KMS-11 (cell line): ENCODE measurements around the gene MID1.

ENCODE experiments used
- H2AFZ ChIP-seq: fragments of 200-600 bp; sonication (generic); 2 replicates; pipeline ENCODE4 v1.6.1; 2016; ENCODE audit warnings: antibody characterized with exemption, mixed run types, low read depth
- H3K27ac ChIP-seq: fragments of 200-600 bp; sonication (generic); 2 replicates; pipeline ENCODE4 v1.6.1; 2016; ENCODE audit warnings: mild to moderate bottlenecking, mixed run types
- H3K27me3 ChIP-seq: fragments of 200-600 bp; sonication (generic); 2 replicates; pipeline ENCODE4 v1.6.1; 2017; ENCODE audit warnings: mild to moderate bottlenecking, low read depth, mixed run types, moderate library complexity; ENCODE audit not compliant: insufficient read depth
- H3K36me3 ChIP-seq: fragments of 200-600 bp; sonication (generic); 2 replicates; pipeline ENCODE4 v1.6.1; 2017; ENCODE audit warnings: mild to moderate bottlenecking, mixed run types; ENCODE audit not compliant: insufficient read depth
- H3K4me1 ChIP-seq: fragments of 200-600 bp; sonication (generic); 2 replicates; pipeline ENCODE4 v1.6.1; 2016; ENCODE audit warnings: mild to moderate bottlenecking, low read depth, mixed run types; ENCODE audit not compliant: poor library complexity, severe bottlenecking
- H3K4me2 ChIP-seq: fragments of 200-600 bp; sonication (generic); 2 replicates; pipeline ENCODE4 v1.7.0; 2016; ENCODE audit warnings: mild to moderate bottlenecking, mixed run types
- H3K4me3 ChIP-seq: fragments of 200-600 bp; sonication (generic); IDR thresholded peaks from 2 replicates; pipeline ENCODE4 v1.6.1; 2017; ENCODE audit warnings: low read depth, low read length, mixed read lengths; ENCODE audit not compliant: insufficient read depth
- H3K79me2 ChIP-seq: fragments of 200-600 bp; sonication (generic); 2 replicates; pipeline ENCODE4 v1.6.1; 2016; ENCODE audit warnings: low read depth, mixed run types; ENCODE audit not compliant: insufficient read depth
- H3K9ac ChIP-seq: fragments of 200-600 bp; sonication (generic); 2 replicates; pipeline ENCODE4 v1.6.1; 2016; ENCODE audit warnings: mild to moderate bottlenecking, mixed run types
- H4K20me1 ChIP-seq: fragments of 200-600 bp; sonication (generic); 2 replicates; pipeline ENCODE4 v1.6.1; 2016; ENCODE audit warnings: mild to moderate bottlenecking, mixed run types; ENCODE audit not compliant: insufficient read depth
- TF ChIP-seq, protein P1 (sequence below): fragments of 200-600 bp; sonication (generic); conservative IDR thresholded peaks from 2 replicates; pipeline ENCODE4 v1.6.1; 2017; ENCODE audit warnings: low read depth, mild to moderate bottlenecking, antibody characterized with exemption, low read length, moderate library complexity, mixed read lengths

The MID1 gene

DNA sequence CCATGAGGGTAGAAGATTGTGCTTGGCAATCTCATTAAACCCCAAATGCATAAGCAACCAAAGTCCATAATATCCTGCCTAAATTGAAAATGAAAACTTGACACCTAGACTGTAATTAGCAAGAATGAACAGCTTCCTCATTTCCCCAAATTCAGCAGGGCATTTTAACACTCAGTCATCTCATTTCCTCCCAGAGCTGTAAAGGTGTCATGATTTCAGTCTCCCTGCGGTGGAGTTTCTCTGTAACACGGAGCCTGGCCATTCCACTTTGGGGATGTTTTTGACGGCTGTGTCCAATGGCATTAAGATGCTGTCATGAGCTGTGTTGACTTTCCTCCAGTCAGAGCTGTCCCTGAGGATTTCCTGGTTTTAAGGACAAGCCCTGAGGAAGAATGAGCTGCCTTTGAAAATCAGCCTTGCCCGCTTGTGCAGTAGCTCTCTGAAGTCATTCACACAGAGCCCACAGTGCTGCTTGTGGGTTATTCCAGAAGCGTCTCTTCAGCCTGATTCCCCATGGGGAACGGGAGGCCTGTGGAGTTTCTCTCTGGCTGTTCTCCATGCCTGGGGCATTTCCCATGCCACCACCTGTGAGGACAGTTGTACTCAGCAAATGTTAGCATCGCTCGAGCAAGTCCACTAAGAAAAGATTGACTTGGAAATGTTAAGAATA lies 187.0 kb downstream of the MID1 start:
- H3K27me3 ChIP-seq: no peaks in the 10 kb centered on the region
- no peak overlapping the region for H3K4me2 ChIP-seq
- no peak overlapping the region for H3K27ac ChIP-seq

DNA sequence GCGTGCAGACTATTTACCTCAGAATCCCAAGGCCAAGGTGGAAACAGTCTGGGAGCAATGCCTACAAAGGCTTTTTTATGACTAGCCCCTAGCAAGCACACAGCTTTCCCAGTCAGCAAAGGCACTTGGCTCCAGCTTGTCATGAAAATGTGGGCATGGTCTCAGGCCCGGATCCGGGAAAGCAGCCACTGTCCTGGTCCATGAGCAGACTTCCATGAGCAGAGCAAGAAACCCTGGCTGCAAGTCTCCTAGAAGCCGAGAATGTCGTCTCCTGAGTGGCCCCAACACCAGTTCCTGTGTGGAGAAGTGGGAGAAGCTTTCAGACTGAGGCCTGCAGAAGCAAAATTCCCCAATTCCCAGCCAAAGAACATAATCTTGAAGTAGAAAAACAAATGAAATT lies 190.5 kb downstream of the MID1 start:
- H3K4me2 ChIP-seq: no peak overlapping the region
- H3K4me3 ChIP-seq: no peak overlapping the region
- H3K36me3 ChIP-seq: no peaks in the 10 kb centered on the region
- no peaks in the 10 kb centered on the region for H3K4me1 ChIP-seq
- TF ChIP-seq, protein P1, sequence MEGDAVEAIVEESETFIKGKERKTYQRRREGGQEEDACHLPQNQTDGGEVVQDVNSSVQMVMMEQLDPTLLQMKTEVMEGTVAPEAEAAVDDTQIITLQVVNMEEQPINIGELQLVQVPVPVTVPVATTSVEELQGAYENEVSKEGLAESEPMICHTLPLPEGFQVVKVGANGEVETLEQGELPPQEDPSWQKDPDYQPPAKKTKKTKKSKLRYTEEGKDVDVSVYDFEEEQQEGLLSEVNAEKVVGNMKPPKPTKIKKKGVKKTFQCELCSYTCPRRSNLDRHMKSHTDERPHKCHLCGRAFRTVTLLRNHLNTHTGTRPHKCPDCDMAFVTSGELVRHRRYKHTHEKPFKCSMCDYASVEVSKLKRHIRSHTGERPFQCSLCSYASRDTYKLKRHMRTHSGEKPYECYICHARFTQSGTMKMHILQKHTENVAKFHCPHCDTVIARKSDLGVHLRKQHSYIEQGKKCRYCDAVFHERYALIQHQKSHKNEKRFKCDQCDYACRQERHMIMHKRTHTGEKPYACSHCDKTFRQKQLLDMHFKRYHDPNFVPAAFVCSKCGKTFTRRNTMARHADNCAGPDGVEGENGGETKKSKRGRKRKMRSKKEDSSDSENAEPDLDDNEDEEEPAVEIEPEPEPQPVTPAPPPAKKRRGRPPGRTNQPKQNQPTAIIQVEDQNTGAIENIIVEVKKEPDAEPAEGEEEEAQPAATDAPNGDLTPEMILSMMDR: no peak
- H3K27me3 ChIP-seq: no peaks in the 10 kb centered on the region
- no peak overlapping the region for H3K9ac ChIP-seq
- H2AFZ ChIP-seq: no peak overlapping the region
- no peak overlapping the region for H3K27ac ChIP-seq
- no peaks in the 10 kb centered on the region for H4K20me1 ChIP-seq
- H3K79me2 ChIP-seq: no peaks in the 10 kb centered on the region

More for the DNA sequence above, 187.0 kb downstream of the MID1 start:
- no peaks in the 10 kb centered on the region for H3K36me3 ChIP-seq
- TF ChIP-seq, protein P1: no peak
- H2AFZ ChIP-seq: no peak overlapping the region
- no peaks in the 10 kb centered on the region for H3K4me1 ChIP-seq
- H3K4me3 ChIP-seq: no peak overlapping the region
- H3K79me2 ChIP-seq: no peaks in the 10 kb centered on the region
- no peaks in the 10 kb centered on the region for H4K20me1 ChIP-seq
- no peak overlapping the region for H3K9ac ChIP-seq

DNA sequence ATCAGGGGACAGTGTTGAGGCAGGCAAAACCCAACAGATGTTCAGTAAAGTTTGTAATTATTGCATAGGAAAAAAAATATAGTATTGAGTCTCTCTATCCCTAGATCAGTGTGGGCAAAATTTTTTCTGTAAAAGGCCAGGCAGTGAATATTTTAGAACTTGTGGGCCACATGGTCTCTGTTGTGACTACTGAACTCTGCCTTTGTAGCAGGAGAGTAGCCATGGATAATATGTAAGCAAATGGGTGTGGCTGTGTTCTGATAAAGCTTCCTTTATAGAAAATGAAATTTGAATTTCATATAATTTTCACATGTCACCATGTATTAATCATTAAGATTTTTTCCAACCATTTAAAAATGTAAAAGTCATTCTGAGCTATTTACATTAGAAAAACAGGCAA lies 193.1 kb downstream of the MID1 start:
- TF ChIP-seq, protein P1: no peak
- no peaks in the 10 kb centered on the region for H4K20me1 ChIP-seq
- no peaks in the 10 kb centered on the region for H3K79me2 ChIP-seq
- H3K9ac ChIP-seq: no peak overlapping the region
- H3K36me3 ChIP-seq: no peaks in the 10 kb centered on the region
- H3K27me3 ChIP-seq: no peaks in the 10 kb centered on the region
- no peak overlapping the region for H3K4me2 ChIP-seq
- no peak overlapping the region for H2AFZ ChIP-seq
- no peak overlapping the region for H3K27ac ChIP-seq
- no peaks in the 10 kb centered on the region for H3K4me1 ChIP-seq
- no peak overlapping the region for H3K4me3 ChIP-seq

DNA sequence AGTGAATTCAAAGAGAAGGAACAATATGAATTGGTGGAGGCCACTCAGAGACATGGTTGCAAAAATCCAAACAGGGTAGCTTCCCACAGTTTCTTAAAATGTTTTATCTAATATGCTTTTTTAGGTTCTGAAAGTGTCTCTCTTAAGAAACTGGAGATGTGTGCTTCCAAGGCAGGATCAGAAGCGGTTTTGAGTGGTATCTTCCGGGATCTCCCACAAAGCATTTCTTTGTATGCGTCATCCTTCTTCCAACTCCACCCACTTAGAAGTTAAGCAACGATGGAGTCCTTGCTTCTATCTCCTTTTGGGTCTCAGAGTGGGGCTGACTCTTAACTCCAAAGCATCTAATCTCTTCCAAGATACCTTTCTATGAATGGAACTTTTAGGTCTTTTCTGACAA lies 196.7 kb downstream of the MID1 start:
- Histone ChIP-seq H3K4me3 (no peak overlapping the region), H3K79me2 (no peaks in the 10 kb centered on the region), H4K20me1 (no peaks in the 10 kb centered on the region), H2AFZ (no peak overlapping the region), H3K4me1 (no peaks in the 10 kb centered on the region), H3K27ac (no peak overlapping the region), H3K4me2 (no peak overlapping the region), H3K27me3 (no peaks in the 10 kb centered on the region), H3K36me3 (no peaks in the 10 kb centered on the region), H3K9ac (no peak overlapping the region)
- TF ChIP-seq, protein P1: no peak
